ENCODE measurements around the gene PXDC1. TPM values are rescaled to one million over a fixed set of nuclear protein-coding genes. Genes with fewer than 3 reads are reported as not detected.

Gene PXDC1
- 92.5 TPM for total RNA-seq (ENCODE audit: insufficient read depth, low replicate concordance)

- no peak for DNase-seq (ENCODE audit: low spot score)
These were observed at the start of gene PXDC1 for GRCh38 chr6:3751077-3751729. PXDC1 (minus strand) TSS chr6:3751713; CDS start chr6:3751531, 182 bp downstream.

- DNase-seq (ENCODE audit: low spot score) = no peak
These were observed 49.5 kb upstream of the PXDC1 start for GRCh38 chr6:3800850-3801591.

- no peak for DNase-seq (ENCODE audit: low spot score)
These were observed 48.2 kb upstream of the PXDC1 start for GRCh38 chr6:3799719-3800118.

- DNase-seq (ENCODE audit: low spot score) = no peak
These were observed 46.8 kb upstream of the PXDC1 start for GRCh38 chr6:3798055-3798919.

- DNase-seq (ENCODE audit: low spot score) = peak; percentile 64
These were observed 45.9 kb upstream of the PXDC1 start for GRCh38 chr6:3797231-3798054.

- DNase-seq (ENCODE audit: low spot score) = no peak
These were observed 45.2 kb upstream of the PXDC1 start for GRCh38 chr6:3796719-3797041.

GRCh38 chr6:3795836-3796718, 44.6 kb upstream of the PXDC1 start:
- DNase-seq (ENCODE audit: low spot score) = no peak

- DNase-seq (ENCODE audit: low spot score) = no peak
These were observed 42.6 kb upstream of the PXDC1 start for GRCh38 chr6:3794092-3794491.

- DNase-seq (ENCODE audit: low spot score) = no peak
These were observed 42.0 kb upstream of the PXDC1 start for GRCh38 chr6:3793545-3793944.

GRCh38 chr6:3791526-3792203, 40.2 kb upstream of the PXDC1 start:
- no peak for DNase-seq (ENCODE audit: low spot score)

- DNase-seq (ENCODE audit: low spot score) = no peak
These were observed 38.5 kb upstream of the PXDC1 start for GRCh38 chr6:3789896-3790558.

GRCh38 chr6:3789018-3789895, 37.7 kb upstream of the PXDC1 start:
- DNase-seq (ENCODE audit: low spot score) = no peak

GRCh38 chr6:3788408-3789017, 37.0 kb upstream of the PXDC1 start:
- DNase-seq (ENCODE audit: low spot score) = no peak

GRCh38 chr6:3786141-3786540, 34.6 kb upstream of the PXDC1 start:
- no peak for DNase-seq (ENCODE audit: low spot score)

GRCh38 chr6:3785745-3786098, 34.2 kb upstream of the PXDC1 start:
- DNase-seq (ENCODE audit: low spot score) = no peak

- no peak for DNase-seq (ENCODE audit: low spot score)
These were observed 33.6 kb upstream of the PXDC1 start for GRCh38 chr6:3784885-3785744.

GRCh38 chr6:3784423-3784822, 32.9 kb upstream of the PXDC1 start:
- DNase-seq (ENCODE audit: low spot score) = no peak

Data from umbilical cord (tissue), 2 donors.